Naive B cell (primary cell): ENCODE measurements around the gene MAP3K4. TPM values are rescaled to one million over a fixed set of nuclear protein-coding genes. Genes with fewer than 3 reads are reported as not detected.
A peak's percentile ranks its signal among the peaks of the same experiment; 100 is the strongest.

Source experiments
- ATAC-seq, 2 donors: fragments of 150-1000 bp; cut with Tn5 transposase; 2 replicates each; pipeline ENCODE4 v1.10.0; 2021; ENCODE audit warnings: low read depth in 2 of 2, mild to moderate bottlenecking in 2 of 2, moderate library complexity in 2 of 2
- DNase-seq: peaks from one replicate; pipeline ENCODE4 v3.0.0; 2022
- H3K27ac Mint-ChIP-seq, 6 donors: one replicate each; pipeline ENCODE4 v1.8.0; 2020 to 2022; ENCODE audit warnings: mild to moderate bottlenecking in 6 of 6, mixed read lengths in 6 of 6, moderate library complexity in 5 of 6, inconsistent platforms in 2 of 6
- H3K27me3 Mint-ChIP-seq, 3 donors: one replicate each; pipeline ENCODE4 v1.8.0; 2021 to 2022; ENCODE audit warnings: mixed read lengths in 3 of 3, mild to moderate bottlenecking in 1 of 3
- H3K36me3 Mint-ChIP-seq, 2 donors: one replicate each; pipeline ENCODE4 v1.8.0; 2020 to 2022; ENCODE audit warnings: mixed read lengths in 2 of 2, inconsistent platforms in 1 of 2, mild to moderate bottlenecking in 1 of 2
- H3K4me1 Mint-ChIP-seq, 3 donors: one replicate each; pipeline ENCODE4 v1.8.0; 2020 to 2022; ENCODE audit warnings: mixed read lengths in 3 of 3, inconsistent platforms in 1 of 3, mild to moderate bottlenecking in 1 of 3, moderate library complexity in 1 of 3
- H3K4me3 Mint-ChIP-seq, 8 donors: one replicate each; pipeline ENCODE4 v1.8.0; 2020 to 2022; ENCODE audit warnings: mild to moderate bottlenecking in 8 of 8, mixed read lengths in 8 of 8, moderate library complexity in 8 of 8, inconsistent platforms in 2 of 8
- H3K9me3 Mint-ChIP-seq, 7 donors: one replicate each; pipeline ENCODE4 v1.8.0; 2020 to 2022; ENCODE audit warnings: mixed read lengths in 7 of 7, mild to moderate bottlenecking in 5 of 7, inconsistent platforms in 2 of 7, moderate library complexity in 1 of 7
- polyA plus RNA-seq, 6 donors: library from polyadenylated mRNA; unstranded; fragments of 300-500 nt; fragmentation: Illumina TruSeq; gene quantifications; one replicate each; pipeline ENCODE4 v1.2.3, GENCODE V29; 2021; ENCODE audit warnings: low read depth in 6 of 6

MAP3K4 gene
- polyA plus RNA-seq, 6 donors from 2014 or later: 3.4 to 12.7 (median 8.5) TPM

- H3K9me3 Mint-ChIP-seq: peaks cover 0 to 3% (median 0%) of the 10 kb centered on the region in 7 donors
- peak overlapping the region in 1 of 6 donors; percentile 47 for H3K27ac Mint-ChIP-seq
- ATAC-seq (no peak), DNase-seq (no peak)
- peaks cover 32 to 50% (median 34%) of the 10 kb centered on the region in 3 donors for H3K4me1 Mint-ChIP-seq
- no peak overlapping the region for H3K4me3 Mint-ChIP-seq
- no peaks in the 10 kb centered on the region for H3K27me3 Mint-ChIP-seq
- H3K36me3 Mint-ChIP-seq: no peaks in the 10 kb centered on the region
Measured at GRCh38 chr6:161019324-161019839, 27.8 kb downstream of the MAP3K4 start.

- Mint-ChIP-seq H3K36me3 (peaks cover 0 to 10% of the 10 kb centered on the region in 2 donors), H3K9me3 (peaks cover 0 to 3% (median 0%) of the 10 kb centered on the region in 7 donors), H3K4me1 (peaks cover 27 to 36% (median 33%) of the 10 kb centered on the region in 3 donors), H3K4me3 (no peak overlapping the region), H3K27ac (peak overlapping the region in 1 of 6 donors; percentile 42), H3K27me3 (no peaks in the 10 kb centered on the region)
- ATAC-seq (no peak), DNase-seq (no peak)
Measured at GRCh38 chr6:161021543-161021942, 30.0 kb downstream of the MAP3K4 start.

GRCh38 chr6:161021998-161022743 is 30.6 kb downstream of the MAP3K4 start:
- DNase-seq: no peak
- Mint-ChIP-seq H3K27ac (no peak overlapping the region), H3K9me3 (peaks cover 0 to 3% (median 0%) of the 10 kb centered on the region in 7 donors), H3K36me3 (peaks cover 0 to 10% of the 10 kb centered on the region in 2 donors), H3K27me3 (no peaks in the 10 kb centered on the region), H3K4me1 (peaks cover 24 to 37% (median 29%) of the 10 kb centered on the region in 3 donors), H3K4me3 (no peak overlapping the region)
- ATAC-seq: no peak

- ATAC-seq (no peak), DNase-seq (no peak)
- Mint-ChIP-seq H3K27me3 (no peaks in the 10 kb centered on the region), H3K27ac (no peak overlapping the region), H3K9me3 (peaks cover 0 to 3% (median 0%) of the 10 kb centered on the region in 7 donors), H3K4me1 (peaks cover 22 to 41% (median 26%) of the 10 kb centered on the region in 3 donors), H3K36me3 (peaks cover 0 to 10% of the 10 kb centered on the region in 2 donors), H3K4me3 (no peak overlapping the region)
Measured at GRCh38 chr6:161023316-161023715, 31.7 kb downstream of the MAP3K4 start.

- H3K4me3 Mint-ChIP-seq: no peak overlapping the region
- H3K27me3 Mint-ChIP-seq: no peaks in the 10 kb centered on the region
- H3K4me1 Mint-ChIP-seq: peaks cover 20 to 44% (median 28%) of the 10 kb centered on the region in 3 donors
- H3K36me3 Mint-ChIP-seq: peaks cover 0 to 10% of the 10 kb centered on the region in 2 donors
- ATAC-seq (no peak), DNase-seq (no peak)
- peaks cover 0 to 3% (median 0%) of the 10 kb centered on the region in 7 donors for H3K9me3 Mint-ChIP-seq
- no peak overlapping the region for H3K27ac Mint-ChIP-seq
Measured at GRCh38 chr6:161024364-161024920, 32.9 kb downstream of the MAP3K4 start.

- Mint-ChIP-seq H3K36me3 (peaks cover 0 to 10% of the 10 kb centered on the region in 2 donors), H3K9me3 (no peaks in the 10 kb centered on the region), H3K4me1 (peaks cover 27 to 56% (median 45%) of the 10 kb centered on the region in 3 donors), H3K27ac (peak overlapping the region in 1 of 6 donors; percentile 12), H3K4me3 (no peak overlapping the region), H3K27me3 (no peaks in the 10 kb centered on the region)
- ATAC-seq: no peak
- no peak for DNase-seq
Measured at GRCh38 chr6:161027385-161027784, 35.8 kb downstream of the MAP3K4 start.

GRCh38 chr6:161029195-161029809 is 37.7 kb downstream of the MAP3K4 start:
- peaks cover 0 to 10% of the 10 kb centered on the region in 2 donors for H3K36me3 Mint-ChIP-seq
- H3K27ac Mint-ChIP-seq: peak overlapping the region in 4 of 6 donors; percentile 12 to 65 (median 40)
- peaks cover 27 to 57% (median 45%) of the 10 kb centered on the region in 3 donors for H3K4me1 Mint-ChIP-seq
- ATAC-seq (peak in 1 of 2 donors; percentile 48), DNase-seq (no peak)
- H3K4me3 Mint-ChIP-seq: peak overlapping the region in 2 of 8 donors; percentile 4 to 49
- H3K27me3 Mint-ChIP-seq: no peaks in the 10 kb centered on the region
- H3K9me3 Mint-ChIP-seq: no peaks in the 10 kb centered on the region

GRCh38 chr6:161031721-161032495 is 40.3 kb downstream of the MAP3K4 start:
- Mint-ChIP-seq H3K27ac (peak overlapping the region in 3 of 6 donors; percentile 21 to 77 (median 24)), H3K27me3 (no peaks in the 10 kb centered on the region), H3K4me1 (peaks cover 35 to 56% (median 45%) of the 10 kb centered on the region in 3 donors), H3K9me3 (no peaks in the 10 kb centered on the region), H3K36me3 (peaks cover 9 to 11% of the 10 kb centered on the region in 2 donors), H3K4me3 (no peak overlapping the region)
- no peak for ATAC-seq
- DNase-seq: no peak

GRCh38 chr6:161033667-161034066 is 42.1 kb downstream of the MAP3K4 start:
- Mint-ChIP-seq H3K4me3 (no peak overlapping the region), H3K36me3 (peaks cover 19 to 20% of the 10 kb centered on the region in 2 donors), H3K27me3 (no peaks in the 10 kb centered on the region), H3K4me1 (peaks cover 33 to 44% (median 41%) of the 10 kb centered on the region in 3 donors), H3K9me3 (no peaks in the 10 kb centered on the region), H3K27ac (no peak overlapping the region)
- DNase-seq (no peak), ATAC-seq (no peak)

GRCh38 chr6:161035182-161035980 is 43.8 kb downstream of the MAP3K4 start:
- no peak for DNase-seq
- Mint-ChIP-seq H3K36me3 (peaks cover 20 to 29% of the 10 kb centered on the region in 2 donors), H3K9me3 (no peaks in the 10 kb centered on the region), H3K27me3 (no peaks in the 10 kb centered on the region), H3K4me1 (peaks cover 16 to 27% (median 25%) of the 10 kb centered on the region in 3 donors), H3K27ac (peak overlapping the region in 3 of 6 donors; percentile 2 to 76 (median 8)), H3K4me3 (no peak overlapping the region)
- peak in 1 of 2 donors; percentile 27 for ATAC-seq

GRCh38 chr6:161035981-161036263 is 44.4 kb downstream of the MAP3K4 start:
- ATAC-seq: no peak
- Mint-ChIP-seq H3K27ac (no peak overlapping the region), H3K4me3 (no peak overlapping the region), H3K36me3 (peaks cover 20 to 32% of the 10 kb centered on the region in 2 donors), H3K9me3 (no peaks in the 10 kb centered on the region), H3K4me1 (peaks cover 14 to 24% (median 23%) of the 10 kb centered on the region in 3 donors), H3K27me3 (no peaks in the 10 kb centered on the region)
- DNase-seq: no peak

- peaks cover 8 to 17% (median 17%) of the 10 kb centered on the region in 3 donors for H3K4me1 Mint-ChIP-seq
- H3K4me3 Mint-ChIP-seq: no peak overlapping the region
- peaks cover 20 to 32% of the 10 kb centered on the region in 2 donors for H3K36me3 Mint-ChIP-seq
- no peaks in the 10 kb centered on the region for H3K9me3 Mint-ChIP-seq
- H3K27me3 Mint-ChIP-seq: no peaks in the 10 kb centered on the region
- DNase-seq (no peak), ATAC-seq (no peak)
- H3K27ac Mint-ChIP-seq: no peak overlapping the region
Measured at GRCh38 chr6:161037873-161038228, 46.3 kb downstream of the MAP3K4 start.
